ENCODE results near the gene PPIL6.

DNA sequence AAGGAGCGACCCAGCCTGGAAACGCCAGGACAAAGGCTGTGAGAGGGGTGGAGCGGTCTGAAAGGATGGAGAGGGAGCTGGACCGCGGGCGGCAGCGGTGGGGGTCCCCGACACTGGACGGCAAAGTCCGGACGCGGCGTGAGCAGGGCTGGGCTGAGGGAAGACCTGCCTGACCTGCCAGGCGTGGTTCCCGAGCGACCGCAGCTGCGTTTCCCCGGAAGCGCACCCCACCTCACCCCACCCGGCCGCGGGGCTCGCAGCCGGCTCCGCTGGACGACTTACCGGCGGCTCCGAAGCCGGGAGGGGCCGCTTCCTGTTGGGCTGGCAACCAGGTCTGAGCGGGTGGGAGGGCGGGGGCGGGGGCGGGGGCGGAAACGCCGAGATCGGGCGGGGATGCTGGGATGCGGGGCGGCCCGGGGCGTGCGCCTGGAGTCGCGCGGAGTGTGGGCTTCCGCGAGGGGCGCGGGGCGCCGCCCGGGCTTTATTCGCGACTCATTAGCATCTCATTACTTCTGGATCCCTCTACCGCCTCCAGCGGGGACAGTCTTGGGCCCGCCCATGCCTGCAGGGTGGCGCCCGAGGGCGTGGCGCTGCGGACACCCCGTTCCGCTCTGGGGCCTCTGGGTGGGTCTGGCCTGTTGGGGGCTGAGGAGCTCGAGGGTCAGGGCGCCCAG is 15.1 kb upstream of the PPIL6 start, which contains the start of gene MICAL1:
- no peak for TF ChIP-seq TCF12 (IDR thresholded peaks at IDR 0.05)
- TF ChIP-seq SMC3 (IDR thresholded peaks at IDR 0.05; ENCODE audit: low read depth, low read length) = no peak
- TF ChIP-seq, protein P1, sequence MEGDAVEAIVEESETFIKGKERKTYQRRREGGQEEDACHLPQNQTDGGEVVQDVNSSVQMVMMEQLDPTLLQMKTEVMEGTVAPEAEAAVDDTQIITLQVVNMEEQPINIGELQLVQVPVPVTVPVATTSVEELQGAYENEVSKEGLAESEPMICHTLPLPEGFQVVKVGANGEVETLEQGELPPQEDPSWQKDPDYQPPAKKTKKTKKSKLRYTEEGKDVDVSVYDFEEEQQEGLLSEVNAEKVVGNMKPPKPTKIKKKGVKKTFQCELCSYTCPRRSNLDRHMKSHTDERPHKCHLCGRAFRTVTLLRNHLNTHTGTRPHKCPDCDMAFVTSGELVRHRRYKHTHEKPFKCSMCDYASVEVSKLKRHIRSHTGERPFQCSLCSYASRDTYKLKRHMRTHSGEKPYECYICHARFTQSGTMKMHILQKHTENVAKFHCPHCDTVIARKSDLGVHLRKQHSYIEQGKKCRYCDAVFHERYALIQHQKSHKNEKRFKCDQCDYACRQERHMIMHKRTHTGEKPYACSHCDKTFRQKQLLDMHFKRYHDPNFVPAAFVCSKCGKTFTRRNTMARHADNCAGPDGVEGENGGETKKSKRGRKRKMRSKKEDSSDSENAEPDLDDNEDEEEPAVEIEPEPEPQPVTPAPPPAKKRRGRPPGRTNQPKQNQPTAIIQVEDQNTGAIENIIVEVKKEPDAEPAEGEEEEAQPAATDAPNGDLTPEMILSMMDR (IDR thresholded peaks at IDR 0.05) = peak; percentile 40
- no peak for TF ChIP-seq TEAD4 (IDR thresholded peaks at IDR 0.05; ENCODE audit: borderline replicate concordance, insufficient read depth)
- TF ChIP-seq RAD21 (IDR thresholded peaks at IDR 0.05; ENCODE audit: low read length) = no peak
- TF ChIP-seq POLR2AphosphoS5 (IDR thresholded peaks at IDR 0.05; ENCODE audit: low read depth, low read length) = peak; percentile 41; the same call in 1 of the 2 replicates
- TF ChIP-seq EP300 (IDR thresholded peaks at IDR 0.05; ENCODE audit: borderline replicate concordance in 1 of 2, low read depth in 1 of 2, low read length in 1 of 2) = no peak
- TF ChIP-seq, protein P2, sequence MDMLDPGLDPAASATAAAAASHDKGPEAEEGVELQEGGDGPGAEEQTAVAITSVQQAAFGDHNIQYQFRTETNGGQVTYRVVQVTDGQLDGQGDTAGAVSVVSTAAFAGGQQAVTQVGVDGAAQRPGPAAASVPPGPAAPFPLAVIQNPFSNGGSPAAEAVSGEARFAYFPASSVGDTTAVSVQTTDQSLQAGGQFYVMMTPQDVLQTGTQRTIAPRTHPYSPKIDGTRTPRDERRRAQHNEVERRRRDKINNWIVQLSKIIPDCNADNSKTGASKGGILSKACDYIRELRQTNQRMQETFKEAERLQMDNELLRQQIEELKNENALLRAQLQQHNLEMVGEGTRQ (IDR thresholded peaks at IDR 0.05; ENCODE audit: borderline replicate concordance, low read depth, low read length) = no peak
- no peak for TF ChIP-seq EZH2phosphoT487 (IDR thresholded peaks at IDR 0.05; ENCODE audit: borderline replicate concordance, low read depth)
